ENCODE results near the gene ALPK3. TPM values are rescaled to one million over a fixed set of nuclear protein-coding genes. Genes with fewer than 3 reads are reported as not detected.

Gene ALPK3
- total and polyA plus RNA-seq, 9 of the 15 experiments (the other 6 are each of a cell fraction or from before 2014, with no cell fraction given) = 0.04 to 1.0 (median 0.07) TPM; not detected in 2

DNA sequence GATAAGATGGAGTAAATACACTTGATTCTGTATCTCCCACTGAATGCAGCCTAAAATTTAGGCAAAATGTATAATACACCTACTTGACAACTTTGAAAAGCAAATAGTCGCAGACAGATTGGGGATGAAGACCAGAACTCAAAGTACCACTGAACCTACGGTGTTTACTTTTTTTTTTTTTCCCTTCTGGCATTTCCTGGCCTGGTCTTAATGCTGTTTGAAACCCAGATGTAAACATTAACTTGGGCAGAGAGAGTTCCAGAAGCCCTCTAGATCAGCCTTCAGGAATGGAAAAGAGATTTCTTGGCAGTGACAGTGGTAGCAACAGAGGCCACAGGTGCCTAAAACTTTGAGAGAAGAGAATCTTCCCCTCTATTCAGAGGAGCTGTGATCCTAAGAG is 27.8 kb downstream of the ALPK3 start (continued):
- TF ChIP-seq, protein P1, sequence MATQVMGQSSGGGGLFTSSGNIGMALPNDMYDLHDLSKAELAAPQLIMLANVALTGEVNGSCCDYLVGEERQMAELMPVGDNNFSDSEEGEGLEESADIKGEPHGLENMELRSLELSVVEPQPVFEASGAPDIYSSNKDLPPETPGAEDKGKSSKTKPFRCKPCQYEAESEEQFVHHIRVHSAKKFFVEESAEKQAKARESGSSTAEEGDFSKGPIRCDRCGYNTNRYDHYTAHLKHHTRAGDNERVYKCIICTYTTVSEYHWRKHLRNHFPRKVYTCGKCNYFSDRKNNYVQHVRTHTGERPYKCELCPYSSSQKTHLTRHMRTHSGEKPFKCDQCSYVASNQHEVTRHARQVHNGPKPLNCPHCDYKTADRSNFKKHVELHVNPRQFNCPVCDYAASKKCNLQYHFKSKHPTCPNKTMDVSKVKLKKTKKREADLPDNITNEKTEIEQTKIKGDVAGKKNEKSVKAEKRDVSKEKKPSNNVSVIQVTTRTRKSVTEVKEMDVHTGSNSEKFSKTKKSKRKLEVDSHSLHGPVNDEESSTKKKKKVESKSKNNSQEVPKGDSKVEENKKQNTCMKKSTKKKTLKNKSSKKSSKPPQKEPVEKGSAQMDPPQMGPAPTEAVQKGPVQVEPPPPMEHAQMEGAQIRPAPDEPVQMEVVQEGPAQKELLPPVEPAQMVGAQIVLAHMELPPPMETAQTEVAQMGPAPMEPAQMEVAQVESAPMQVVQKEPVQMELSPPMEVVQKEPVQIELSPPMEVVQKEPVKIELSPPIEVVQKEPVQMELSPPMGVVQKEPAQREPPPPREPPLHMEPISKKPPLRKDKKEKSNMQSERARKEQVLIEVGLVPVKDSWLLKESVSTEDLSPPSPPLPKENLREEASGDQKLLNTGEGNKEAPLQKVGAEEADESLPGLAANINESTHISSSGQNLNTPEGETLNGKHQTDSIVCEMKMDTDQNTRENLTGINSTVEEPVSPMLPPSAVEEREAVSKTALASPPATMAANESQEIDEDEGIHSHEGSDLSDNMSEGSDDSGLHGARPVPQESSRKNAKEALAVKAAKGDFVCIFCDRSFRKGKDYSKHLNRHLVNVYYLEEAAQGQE (IDR thresholded peaks at IDR 0.05; ENCODE audit: borderline replicate concordance) = no peak
- TF ChIP-seq, protein P1 (CRISPR knock-in tag; IDR thresholded peaks at IDR 0.05; ENCODE audit: low read depth) = no peak
- no peak for TF ChIP-seq MAZ (CRISPR knock-in tag; conservative IDR thresholded peaks at IDR 0.05 in 1 of 2, IDR thresholded peaks at IDR 0.05 in 1 of 2)
- no peak for TF ChIP-seq DMBX1 (CRISPR knock-in tag; IDR thresholded peaks at IDR 0.05; ENCODE audit: borderline replicate concordance)

Data from K562 (cell line).